ENCODE results near the gene GAB3.

DNA sequence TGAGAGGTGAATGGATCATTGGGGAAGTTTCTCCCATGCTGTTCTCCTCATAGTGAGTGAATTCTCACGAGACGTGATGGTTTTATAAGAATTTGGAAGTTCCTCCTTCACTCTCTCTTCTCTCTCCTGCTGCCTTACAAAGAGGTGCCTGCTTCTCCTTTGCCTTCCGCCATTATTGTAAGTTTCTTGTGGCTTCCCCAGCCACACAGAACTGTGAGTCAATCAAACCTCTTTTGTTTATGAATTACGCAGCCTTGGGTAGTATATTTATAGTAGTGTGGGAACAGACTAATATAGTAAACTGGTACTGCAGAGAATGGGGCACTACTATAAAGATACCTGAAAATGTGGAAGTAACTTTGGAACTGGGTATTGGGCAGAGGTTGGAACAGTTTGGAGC lies 89.7 kb downstream of the GAB3 start:
- no peak for TF ChIP-seq CTCF (IDR thresholded peaks at IDR 0.05; ENCODE audit: borderline replicate concordance, extremely low read depth, low read length, poor library complexity, severe bottlenecking)
- TF ChIP-seq EZH2 (IDR thresholded peaks at IDR 0.05; ENCODE audit: borderline replicate concordance, low read depth, low read length, severe bottlenecking) = no peak
